ENCODE data around the gene PPP2R5A. TPM values are rescaled to one million over a fixed set of nuclear protein-coding genes. Genes with fewer than 3 reads are reported as not detected.

PPP2R5A gene
- total and polyA plus RNA-seq, 2 of the 13 experiments (the other 11 are each of a cell fraction or from before 2014, with no cell fraction given): 22.0 to 31.4 TPM

DNA sequence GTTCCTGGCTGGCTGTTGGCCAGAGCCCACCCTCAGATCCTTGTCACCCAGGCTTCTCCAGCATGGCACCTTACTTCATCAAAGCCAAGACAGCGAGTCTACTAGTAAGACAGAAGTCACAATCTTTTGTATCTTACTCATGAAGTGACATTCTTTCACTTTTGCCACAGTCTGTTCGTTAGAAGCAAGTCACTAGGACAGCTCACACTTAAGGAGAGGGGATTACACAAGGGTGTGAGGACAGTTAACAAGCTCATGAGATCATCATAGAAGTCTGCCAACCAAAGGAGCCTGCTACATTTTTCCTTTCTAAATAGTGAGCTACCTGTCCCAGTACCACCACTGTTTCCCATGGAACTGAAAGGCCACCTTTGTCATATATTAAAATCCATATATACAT is 68.0 kb downstream of the PPP2R5A start:
- TF ChIP-seq THYN1 (CRISPR knock-in tag; IDR thresholded peaks at IDR 0.05; ENCODE audit: borderline replicate concordance, low read depth): no peak
- TF ChIP-seq ZNF616 (CRISPR knock-in tag; IDR thresholded peaks at IDR 0.05; ENCODE audit: low read depth): no peak
- TF ChIP-seq MAFG (CRISPR knock-in tag; IDR thresholded peaks at IDR 0.05): no peak
- TF ChIP-seq MEIS1 (CRISPR knock-in tag; IDR thresholded peaks at IDR 0.05; ENCODE audit: borderline replicate concordance): no peak
- TF ChIP-seq EHMT2 (IDR thresholded peaks at IDR 0.05; ENCODE audit: borderline replicate concordance, low read depth, low read length): no peak
- TF ChIP-seq RARA (CRISPR knock-in tag; IDR thresholded peaks at IDR 0.05): no peak
- TF ChIP-seq NFKB2 (CRISPR knock-in tag; IDR thresholded peaks at IDR 0.05; ENCODE audit: borderline replicate concordance): no peak
- TF ChIP-seq ATF1 (CRISPR knock-in tag; IDR thresholded peaks at IDR 0.05): no peak
- no peak for TF ChIP-seq PHB2 (IDR thresholded peaks at IDR 0.05; ENCODE audit: partially characterized antibody)
- TF ChIP-seq ZNF3 (CRISPR knock-in tag; IDR thresholded peaks at IDR 0.05): no peak
- TF ChIP-seq HOXA7 (CRISPR knock-in tag; IDR thresholded peaks at IDR 0.05): no peak
- no peak for TF ChIP-seq ZNF160 (CRISPR knock-in tag; IDR thresholded peaks at IDR 0.05)
- TF ChIP-seq, protein P1, sequence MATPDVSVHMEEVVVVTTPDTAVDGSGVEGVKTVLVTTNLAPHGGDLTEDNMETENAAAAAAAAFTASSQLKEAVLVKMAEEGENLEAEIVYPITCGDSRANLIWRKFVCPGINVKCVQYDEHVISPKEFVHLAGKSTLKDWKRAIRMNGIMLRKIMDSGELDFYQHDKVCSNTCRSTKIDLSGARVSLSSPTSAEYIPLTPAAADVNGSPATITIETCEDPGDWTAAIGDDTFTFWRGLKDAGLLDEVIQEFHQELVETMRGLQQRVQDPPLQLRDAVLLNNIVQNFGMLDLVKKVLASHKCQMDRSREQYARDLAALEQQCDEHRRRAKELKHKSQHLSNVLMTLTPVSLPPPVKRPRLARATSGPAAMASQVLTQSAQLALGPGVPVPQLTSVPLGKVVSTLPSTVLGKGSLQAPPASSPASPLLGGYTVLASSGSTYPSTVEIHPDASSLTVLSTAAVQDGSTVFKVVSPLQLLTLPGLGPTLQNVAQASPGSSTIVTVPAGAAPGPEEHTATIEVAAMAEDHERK (CRISPR knock-in tag; IDR thresholded peaks at IDR 0.05; ENCODE audit: low read depth): no peak
- TF ChIP-seq, protein P2, sequence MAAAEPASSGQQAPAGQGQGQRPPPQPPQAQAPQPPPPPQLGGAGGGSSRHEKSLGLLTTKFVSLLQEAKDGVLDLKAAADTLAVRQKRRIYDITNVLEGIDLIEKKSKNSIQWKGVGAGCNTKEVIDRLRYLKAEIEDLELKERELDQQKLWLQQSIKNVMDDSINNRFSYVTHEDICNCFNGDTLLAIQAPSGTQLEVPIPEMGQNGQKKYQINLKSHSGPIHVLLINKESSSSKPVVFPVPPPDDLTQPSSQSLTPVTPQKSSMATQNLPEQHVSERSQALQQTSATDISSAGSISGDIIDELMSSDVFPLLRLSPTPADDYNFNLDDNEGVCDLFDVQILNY (CRISPR knock-in tag; conservative IDR thresholded peaks at IDR 0.05): no peak
- TF ChIP-seq ZFP90 (CRISPR knock-in tag; IDR thresholded peaks at IDR 0.05; ENCODE audit: borderline replicate concordance): no peak
- no peak for TF ChIP-seq ARHGAP35 (CRISPR knock-in tag; IDR thresholded peaks at IDR 0.05; ENCODE audit: borderline replicate concordance)
- TF ChIP-seq, protein P3, sequence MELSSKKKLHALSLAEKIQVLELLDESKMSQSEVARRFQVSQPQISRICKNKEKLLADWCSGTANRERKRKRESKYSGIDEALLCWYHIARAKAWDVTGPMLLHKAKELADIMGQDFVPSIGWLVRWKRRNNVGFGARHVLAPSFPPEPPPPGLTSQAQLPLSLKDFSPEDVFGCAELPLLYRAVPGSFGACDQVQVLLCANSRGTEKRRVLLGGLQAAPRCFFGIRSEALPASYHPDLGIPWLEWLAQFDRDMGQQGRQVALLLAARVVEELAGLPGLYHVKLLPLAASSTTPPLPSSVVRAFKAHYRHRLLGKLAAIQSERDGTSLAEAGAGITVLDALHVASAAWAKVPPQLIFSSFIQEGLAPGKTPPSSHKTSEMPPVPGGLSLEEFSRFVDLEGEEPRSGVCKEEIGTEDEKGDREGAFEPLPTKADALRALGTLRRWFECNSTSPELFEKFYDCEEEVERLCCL (CRISPR knock-in tag; IDR thresholded peaks at IDR 0.05; ENCODE audit: borderline replicate concordance): no peak
- no peak for TF ChIP-seq FOXC1 (CRISPR knock-in tag; IDR thresholded peaks at IDR 0.05; ENCODE audit: borderline replicate concordance)
- no peak overlapping the region for H3K27ac ChIP-seq (ENCODE audit: extremely low read length, insufficient read depth, low read length)
- intact Hi-C loops (cut with micrococcal nuclease; ENCODE audit: unreplicated experiment): no loop called here
- H3K27me3 ChIP-seq (ENCODE audit: control insufficient read depth in 1 of 2, insufficient read depth in 2 of 2, low read length in 2 of 2): no peaks in the 10 kb centered on the region
- 100% methylated on average over 2 of the region's 2 CpGs for WGBS (ENCODE audit: low lambda C conversion rate)
- H2AFZ ChIP-seq (ENCODE audit: low read length): no peak overlapping the region
- no peak overlapping the region for H3K9ac ChIP-seq (ENCODE audit: insufficient read depth, low read depth, low read length)
- no TSS peak for BruUV-seq (replicated peaks)
- H3K4me2 ChIP-seq (ENCODE audit: low read depth, low read length): no peak overlapping the region
- H3K4me3 ChIP-seq (replicated peaks in 1 of 3; ENCODE audit: insufficient read depth in 1 of 3, low read depth in 2 of 3, low read length in 3 of 3): no peak overlapping the region
- in situ Hi-C loops (cut with HindIII; ENCODE audit: extremely low pct_ligation_motif_present, low pct_unique_long_range_greater_than_20kb): no loop called here
- H3K9me3 ChIP-seq (ENCODE audit: low read length): no peaks in the 10 kb centered on the region
- no peaks in the 10 kb centered on the region for H4K20me1 ChIP-seq (ENCODE audit: insufficient read depth, low read length)
- no peaks in the 10 kb centered on the region for H3K79me2 ChIP-seq (ENCODE audit: insufficient read depth, low read length)
- H3K4me1 ChIP-seq (ENCODE audit: insufficient read depth, low read length): no peaks in the 10 kb centered on the region
- ChIA-PET CTCF (ENCODE audit: low intra/inter-chr PET ratio, low total read pairs) (no interaction called here), POLR2A (no interaction called here)
- DNase-seq (ENCODE audit: low spot score) (no peak), FAIRE-seq (no peak), ATAC-seq (no peak)
- H3K36me3 ChIP-seq (replicated peaks in 1 of 2; ENCODE audit: control insufficient read depth in 1 of 2, insufficient read depth in 2 of 2, low read length in 2 of 2): peaks cover 7 to 34% of the 10 kb centered on the region in 2 experiments; a peak in 4 of 5 replicates

Measured in HepG2 (cell line).